Activated T-cell treated with anti-CD3 and anti-CD28 coated beads for 48 hours (primary cell): ENCODE results near the gene WDR64.
"Not testable (repeated sequence)": the region's sequence is repeated elsewhere in the genome, so short reads cannot be mapped to it uniquely, and the experiment has no call there.

Experiments
- DNase-seq: peaks from one replicate; pipeline ENCODE4 v3.0.0-alpha.2; 2020; ENCODE audit warnings: low read depth

WDR64 gene

GRCh38 chr1:241701483-241702295 is 49.6 kb downstream of the WDR64 start:
- DNase-seq: no peak

- no peak for DNase-seq
These were observed 50.6 kb downstream of the WDR64 start for GRCh38 chr1:241702442-241703373.

GRCh38 chr1:241703739-241704138 is 51.7 kb downstream of the WDR64 start:
- not testable (repeated sequence) for DNase-seq

GRCh38 chr1:241706257-241706656 is 54.2 kb downstream of the WDR64 start:
- DNase-seq: no peak

GRCh38 chr1:241706967-241707366 is 54.9 kb downstream of the WDR64 start:
- DNase-seq: no peak

GRCh38 chr1:241707442-241707841 is 55.4 kb downstream of the WDR64 start:
- DNase-seq: no peak

- DNase-seq: no peak
These were observed 59.2 kb downstream of the WDR64 start for GRCh38 chr1:241711326-241711725.

GRCh38 chr1:241713316-241713715 is 61.2 kb downstream of the WDR64 start:
- no peak for DNase-seq

- no peak for DNase-seq
These were observed 62.5 kb downstream of the WDR64 start for GRCh38 chr1:241714321-241715218.

GRCh38 chr1:241715435-241715834 is 63.4 kb downstream of the WDR64 start:
- no peak for DNase-seq

- no peak for DNase-seq
These were observed 63.9 kb downstream of the WDR64 start for GRCh38 chr1:241715956-241716355.

- DNase-seq: no peak
These were observed 65.0 kb downstream of the WDR64 start for GRCh38 chr1:241716915-241717656.

GRCh38 chr1:241717975-241718374 is 65.9 kb downstream of the WDR64 start:
- no peak for DNase-seq

GRCh38 chr1:241721011-241721410 is 68.9 kb downstream of the WDR64 start:
- no peak for DNase-seq

- no peak for DNase-seq
These were observed 70.9 kb downstream of the WDR64 start for GRCh38 chr1:241722947-241723346.

- DNase-seq: no peak
These were observed 72.8 kb downstream of the WDR64 start for GRCh38 chr1:241724741-241725356.

GRCh38 chr1:241730031-241730430 is 78.0 kb downstream of the WDR64 start:
- no peak for DNase-seq

- no peak for DNase-seq
These were observed 81.8 kb downstream of the WDR64 start for GRCh38 chr1:241733899-241734298.

GRCh38 chr1:241734533-241734932 is 82.5 kb downstream of the WDR64 start:
- no peak for DNase-seq

- not testable (repeated sequence) for DNase-seq
These were observed 83.4 kb downstream of the WDR64 start for GRCh38 chr1:241735493-241735926.

GRCh38 chr1:241736387-241736786 is 84.3 kb downstream of the WDR64 start:
- DNase-seq: no peak
